Neutrophil (primary cell): ENCODE measurements around the gene ATP6V1F.

Experiments used
- H3K27ac ChIP-seq: fragments of 200-600 bp; sonication (generic); 2 replicates; pipeline ENCODE4 v1.5.1; 2016; ENCODE audit warnings: mild to moderate bottlenecking, moderate library complexity
- H3K27me3 ChIP-seq: fragments of 200-600 bp; sonication (generic); 2 replicates; pipeline ENCODE4 v1.6.0; 2016; ENCODE audit warnings: mild to moderate bottlenecking
- H3K36me3 ChIP-seq: fragments of 200-600 bp; sonication (generic); 2 replicates; pipeline ENCODE4 v1.5.1; 2017
- H3K4me1 ChIP-seq, 2 experiments: fragments of 200-600 bp in 1 of 2; sonication (generic) in 1 of 2; 1 replicate in 1 of 2; 2 replicates in 1 of 2; pipeline versions ENCODE4 v1.5.1 to v1.6.1; 2013 to 2016; ENCODE audit warnings: low read depth in 1 of 2, low read length in 1 of 2, mild to moderate bottlenecking in 1 of 2, moderate library complexity in 1 of 2; ENCODE audit not compliant: control insufficient read depth in 1 of 2, insufficient read depth in 1 of 2
- H3K4me3 ChIP-seq, 2 experiments: fragments of 200-600 bp in 1 of 2; sonication (generic) in 1 of 2; 1 replicate in 1 of 2; 2 replicates in 1 of 2; pipeline ENCODE4 v1.5.1; 2013 to 2016; ENCODE audit warnings: low read depth in 1 of 2, low read length in 1 of 2, mild to moderate bottlenecking in 1 of 2, moderate library complexity in 1 of 2
- H3K9me3 ChIP-seq: fragments of 200-600 bp; sonication (generic); 2 replicates; pipeline ENCODE4 v1.5.1; 2016
- TF ChIP-seq, protein P1 (sequence below): fragments of 200-600 bp; sonication (generic); IDR thresholded peaks from 2 replicates; pipeline ENCODE4 v1.5.1; 2016; ENCODE audit warnings: antibody characterized with exemption

The ATP6V1F gene

DNA sequence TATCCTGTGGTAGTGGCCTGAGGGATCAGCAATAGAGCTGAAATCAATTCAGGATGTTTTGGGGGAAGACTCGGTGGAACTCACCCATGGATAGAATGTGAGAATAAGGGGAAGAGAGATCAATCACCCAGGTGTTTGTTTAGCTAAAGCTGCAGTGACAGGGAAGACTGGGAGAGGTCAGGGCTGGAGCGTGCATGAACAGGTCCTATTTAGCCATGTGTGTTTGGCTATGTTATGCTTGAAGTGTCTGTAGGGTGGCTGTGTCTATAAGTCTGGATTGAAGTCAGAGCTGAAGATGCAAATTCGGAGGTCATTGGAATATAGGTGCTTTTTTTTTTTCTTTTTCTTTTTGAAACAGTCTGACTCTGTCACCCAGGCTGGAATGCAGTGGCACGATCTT, 4.6 kb downstream of the ATP6V1F start:
- TF ChIP-seq, protein P1, sequence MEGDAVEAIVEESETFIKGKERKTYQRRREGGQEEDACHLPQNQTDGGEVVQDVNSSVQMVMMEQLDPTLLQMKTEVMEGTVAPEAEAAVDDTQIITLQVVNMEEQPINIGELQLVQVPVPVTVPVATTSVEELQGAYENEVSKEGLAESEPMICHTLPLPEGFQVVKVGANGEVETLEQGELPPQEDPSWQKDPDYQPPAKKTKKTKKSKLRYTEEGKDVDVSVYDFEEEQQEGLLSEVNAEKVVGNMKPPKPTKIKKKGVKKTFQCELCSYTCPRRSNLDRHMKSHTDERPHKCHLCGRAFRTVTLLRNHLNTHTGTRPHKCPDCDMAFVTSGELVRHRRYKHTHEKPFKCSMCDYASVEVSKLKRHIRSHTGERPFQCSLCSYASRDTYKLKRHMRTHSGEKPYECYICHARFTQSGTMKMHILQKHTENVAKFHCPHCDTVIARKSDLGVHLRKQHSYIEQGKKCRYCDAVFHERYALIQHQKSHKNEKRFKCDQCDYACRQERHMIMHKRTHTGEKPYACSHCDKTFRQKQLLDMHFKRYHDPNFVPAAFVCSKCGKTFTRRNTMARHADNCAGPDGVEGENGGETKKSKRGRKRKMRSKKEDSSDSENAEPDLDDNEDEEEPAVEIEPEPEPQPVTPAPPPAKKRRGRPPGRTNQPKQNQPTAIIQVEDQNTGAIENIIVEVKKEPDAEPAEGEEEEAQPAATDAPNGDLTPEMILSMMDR, result no peak
- Histone ChIP-seq H3K4me3 (no peak overlapping the region), H3K36me3 (peaks cover 20% of the 10 kb centered on the region), H3K27me3 (peaks cover 48% of the 10 kb centered on the region), H3K9me3 (no peaks in the 10 kb centered on the region), H3K4me1 (peaks cover 32 to 36% of the 10 kb centered on the region in 2 experiments), H3K27ac (no peak overlapping the region)

DNA sequence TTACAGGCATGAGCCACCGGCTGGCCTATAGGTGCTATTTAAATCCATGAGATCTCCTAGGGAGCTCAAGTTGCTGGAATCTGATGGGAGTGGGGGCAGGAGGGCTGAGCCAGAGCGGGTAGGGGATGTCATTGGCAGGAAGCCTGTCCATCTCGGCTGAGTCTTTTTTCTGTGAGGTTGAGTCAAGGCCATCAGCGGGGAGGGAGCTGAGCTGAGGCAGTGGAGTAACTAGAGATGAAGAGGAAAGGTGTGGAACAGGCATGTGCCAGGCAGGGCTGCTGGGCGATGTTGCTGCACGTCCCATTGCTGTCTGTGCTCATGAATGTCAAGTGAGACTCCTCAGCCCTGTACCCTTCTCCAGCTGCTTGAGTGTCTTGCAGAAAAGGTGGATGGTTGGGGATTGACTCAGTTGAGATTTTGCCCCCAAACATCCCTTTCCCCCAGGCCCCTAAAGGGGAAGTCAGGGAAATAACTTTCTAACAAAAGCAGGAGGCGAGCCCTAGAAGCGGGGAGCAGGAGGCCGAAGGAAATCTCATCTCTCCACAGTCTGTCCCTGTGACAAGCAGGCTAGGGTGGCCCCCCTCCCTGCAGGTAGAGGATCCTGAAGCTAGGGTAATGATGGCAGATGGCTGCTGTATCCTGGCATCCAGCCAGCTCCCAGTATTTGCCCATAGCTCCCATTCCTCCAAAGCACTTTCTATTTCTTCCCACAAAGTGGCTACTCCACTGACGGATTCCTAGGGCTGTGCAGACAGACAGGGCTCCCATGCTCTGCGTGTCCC, 5.4 kb downstream of the ATP6V1F start:
- no peak overlapping the region for H3K4me3 ChIP-seq
- peaks cover 28 to 33% of the 10 kb centered on the region in 2 experiments for H3K4me1 ChIP-seq

GRCh38 chr7:128868624-128869137, 6.0 kb downstream of the ATP6V1F start:
- Histone ChIP-seq H3K27ac (no peak overlapping the region), H3K9me3 (no peaks in the 10 kb centered on the region), H3K4me3 (peak overlapping the region; percentile 35 to 56), H3K36me3 (peaks cover 20% of the 10 kb centered on the region), H3K4me1 (peaks cover 22 to 26% of the 10 kb centered on the region in 2 experiments), H3K27me3 (peaks cover 55% of the 10 kb centered on the region)
- TF ChIP-seq, protein P1, result no peak

More for the DNA sequence above, 5.4 kb downstream of the ATP6V1F start:
- Histone ChIP-seq H3K36me3 (peaks cover 20% of the 10 kb centered on the region), H3K27me3 (peaks cover 55% of the 10 kb centered on the region), H3K9me3 (no peaks in the 10 kb centered on the region), H3K27ac (no peak overlapping the region)
- TF ChIP-seq, protein P1, result no peak

DNA sequence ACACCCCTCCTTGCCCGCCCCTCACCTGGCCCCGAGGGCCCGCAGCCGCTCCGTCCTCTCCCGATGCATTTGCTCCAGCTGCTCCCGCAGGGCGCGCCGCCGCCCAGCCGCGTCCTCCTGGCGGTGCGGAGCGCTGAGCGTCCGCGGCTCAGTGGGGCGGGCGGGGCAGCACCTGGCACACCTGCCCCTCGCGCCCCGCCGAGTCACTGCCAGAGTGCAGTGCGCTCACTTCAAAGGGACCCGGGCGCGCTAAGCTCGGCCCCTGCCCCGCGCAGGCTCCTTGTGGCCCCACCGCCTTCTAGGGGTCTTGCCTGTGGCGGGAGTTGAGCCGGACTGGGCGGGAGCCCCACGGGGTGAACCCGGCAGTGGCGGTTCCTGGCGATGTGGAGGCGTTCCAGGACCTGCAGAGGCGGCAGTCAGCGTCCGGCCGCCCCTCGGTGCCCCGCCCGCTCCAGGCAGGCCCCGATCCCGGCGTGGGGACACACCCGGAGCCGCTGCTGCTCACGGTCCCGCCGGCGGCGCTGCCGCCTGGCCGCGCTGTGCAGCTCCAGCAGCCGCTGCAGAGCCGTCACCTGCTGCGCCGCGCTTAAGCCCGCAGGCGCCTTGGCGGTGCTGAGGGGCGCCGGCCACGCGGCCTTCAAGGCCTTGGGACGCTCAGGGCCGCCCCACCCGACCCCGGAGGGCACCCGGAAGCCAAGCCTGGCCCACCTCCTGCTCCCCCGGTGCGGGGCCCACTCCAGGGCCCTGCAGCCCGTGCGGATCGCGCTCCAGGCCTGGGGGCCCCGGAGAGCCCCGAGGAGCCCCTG, 6.7 kb downstream of the ATP6V1F start:
- Histone ChIP-seq H3K27me3 (peaks cover 55% of the 10 kb centered on the region), H3K4me3 (peak overlapping the region; percentile 35 to 56), H3K4me1 (peaks cover 19 to 22% of the 10 kb centered on the region in 2 experiments), H3K27ac (no peak overlapping the region), H3K36me3 (peaks cover 20% of the 10 kb centered on the region), H3K9me3 (no peaks in the 10 kb centered on the region)
- TF ChIP-seq, protein P1, result no peak

DNA sequence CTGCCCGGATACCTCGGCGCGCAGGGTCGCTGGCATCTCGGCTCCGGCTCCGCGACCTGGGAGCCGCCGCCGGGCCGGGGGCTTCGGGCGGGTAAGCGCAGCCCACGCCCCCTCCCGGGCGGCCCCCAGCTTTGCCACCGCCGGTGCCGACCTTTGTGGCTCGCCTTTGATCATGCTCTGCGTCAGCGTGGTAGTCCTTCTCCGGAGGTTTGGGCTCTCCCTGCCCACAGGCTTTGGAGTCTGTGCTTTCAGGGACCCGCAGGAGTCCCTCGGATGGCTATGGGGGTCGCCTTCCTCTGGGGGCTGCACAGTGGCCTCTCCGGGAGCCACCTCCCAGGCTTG, 7.3 kb downstream of the ATP6V1F start:
- H3K27me3 ChIP-seq, result peaks cover 55% of the 10 kb centered on the region
- peaks cover 19 to 22% of the 10 kb centered on the region in 2 experiments for H3K4me1 ChIP-seq
- no peaks in the 10 kb centered on the region for H3K9me3 ChIP-seq
- peak overlapping the region in 1 of 2 experiments; percentile 56 for H3K4me3 ChIP-seq
- no peak overlapping the region for H3K27ac ChIP-seq
- H3K36me3 ChIP-seq, result peaks cover 19% of the 10 kb centered on the region
- TF ChIP-seq, protein P1, result no peak
